Mononuclear cell (primary cell): Measurements from ENCODE around the gene C10orf105. TPM values are rescaled to one million over a fixed set of nuclear protein-coding genes. Genes with fewer than 3 reads are reported as not detected.

Experiments used
- H3K27me3 ChIP-seq: 2 replicates; pipeline ENCODE4 v1.6.0; 2011; ENCODE audit warnings: low read length, control low read depth; ENCODE audit not compliant: insufficient read depth
- H3K4me1 ChIP-seq: 2 replicates; pipeline ENCODE4 v1.5.1; 2011; ENCODE audit warnings: mild to moderate bottlenecking, low read length, control low read depth; ENCODE audit not compliant: insufficient read depth
- H3K4me3 ChIP-seq: 2 replicates; pipeline ENCODE4 v1.5.1; 2011; ENCODE audit warnings: mild to moderate bottlenecking, low read length, moderate library complexity
- H3K9me3 ChIP-seq: 2 replicates; pipeline ENCODE4 v1.5.1; 2011; ENCODE audit warnings: low read depth, mild to moderate bottlenecking, control low read depth, low read length
- total RNA-seq: library from RNA; depleted of rRNA; stranded (reverse); fragments of >200 nt; gene quantifications from one replicate; pipeline ENCODE4 v1.2.3, GENCODE V29; 2012

C10orf105 gene
- total RNA-seq, 1 donor: 0.31 TPM

GRCh38 chr10:71706216-71707121 lies 13.1 kb downstream of the C10orf105 start:
- Histone ChIP-seq H3K27me3 (no peaks in the 10 kb centered on the region), H3K4me1 (peaks cover 37% of the 10 kb centered on the region), H3K4me3 (no peak overlapping the region), H3K9me3 (no peaks in the 10 kb centered on the region)

GRCh38 chr10:71705582-71705981 lies 14.0 kb downstream of the C10orf105 start:
- no peaks in the 10 kb centered on the region for H3K9me3 ChIP-seq
- peaks cover 41% of the 10 kb centered on the region for H3K4me1 ChIP-seq
- no peak overlapping the region for H3K4me3 ChIP-seq
- no peaks in the 10 kb centered on the region for H3K27me3 ChIP-seq

DNA sequence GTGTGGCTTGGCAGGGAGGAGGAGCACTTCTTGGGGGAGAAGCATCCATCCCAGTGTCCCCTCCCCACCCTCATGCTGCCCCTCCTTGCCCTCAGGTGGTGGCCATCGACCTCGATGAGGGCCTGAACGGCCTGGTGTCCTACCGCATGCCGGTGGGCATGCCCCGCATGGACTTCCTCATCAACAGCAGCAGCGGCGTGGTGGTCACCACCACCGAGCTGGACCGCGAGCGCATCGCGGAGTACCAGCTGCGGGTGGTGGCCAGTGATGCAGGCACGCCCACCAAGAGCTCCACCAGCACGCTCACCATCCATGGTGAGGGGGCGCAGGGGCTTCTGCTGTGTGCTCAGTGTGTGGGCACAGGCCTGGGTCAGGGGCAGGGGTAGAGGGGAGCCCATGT lies 14.8 kb downstream of the C10orf105 start:
- no peak overlapping the region for H3K4me3 ChIP-seq
- peaks cover 49% of the 10 kb centered on the region for H3K4me1 ChIP-seq
- no peaks in the 10 kb centered on the region for H3K27me3 ChIP-seq
- H3K9me3 ChIP-seq: no peaks in the 10 kb centered on the region

- Histone ChIP-seq H3K4me3 (no peak overlapping the region), H3K4me1 (peaks cover 52% of the 10 kb centered on the region), H3K27me3 (no peaks in the 10 kb centered on the region), H3K9me3 (no peaks in the 10 kb centered on the region)
Observed at GRCh38 chr10:71703577-71703976, 16.0 kb downstream of the C10orf105 start.

DNA sequence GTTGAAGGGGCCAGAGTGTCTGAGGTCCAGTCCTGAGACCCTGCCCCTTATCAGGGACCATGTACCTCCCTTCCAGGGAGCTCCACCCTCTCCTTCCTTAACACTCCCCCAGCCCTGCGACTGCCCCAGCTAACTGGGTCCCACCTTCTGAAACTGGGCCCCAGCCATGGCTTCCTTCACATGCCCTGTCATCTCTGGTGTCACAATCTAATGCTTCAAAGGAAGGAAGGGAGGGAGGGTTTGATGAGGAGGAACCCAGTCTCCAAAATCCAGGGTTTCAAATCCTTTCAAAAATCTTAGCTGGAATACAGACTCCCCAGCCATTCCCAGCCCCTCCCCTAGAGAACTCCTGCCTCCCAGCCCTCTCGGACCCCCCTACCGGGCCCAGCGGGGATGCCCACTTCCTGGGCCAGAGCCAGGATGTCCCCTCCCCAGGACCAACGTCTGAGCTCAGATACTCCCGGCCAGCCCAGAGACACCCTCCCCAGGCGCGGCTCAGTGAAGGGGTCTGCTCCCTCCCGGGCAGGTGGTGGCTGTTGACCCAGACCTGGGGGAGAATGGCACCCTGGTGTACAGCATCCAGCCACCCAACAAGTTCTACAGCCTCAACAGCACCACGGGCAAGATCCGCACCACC lies 18.0 kb downstream of the C10orf105 start:
- H3K4me3 ChIP-seq: no peak overlapping the region
- H3K4me1 ChIP-seq: peaks cover 60% of the 10 kb centered on the region
- no peaks in the 10 kb centered on the region for H3K9me3 ChIP-seq
- no peaks in the 10 kb centered on the region for H3K27me3 ChIP-seq

DNA sequence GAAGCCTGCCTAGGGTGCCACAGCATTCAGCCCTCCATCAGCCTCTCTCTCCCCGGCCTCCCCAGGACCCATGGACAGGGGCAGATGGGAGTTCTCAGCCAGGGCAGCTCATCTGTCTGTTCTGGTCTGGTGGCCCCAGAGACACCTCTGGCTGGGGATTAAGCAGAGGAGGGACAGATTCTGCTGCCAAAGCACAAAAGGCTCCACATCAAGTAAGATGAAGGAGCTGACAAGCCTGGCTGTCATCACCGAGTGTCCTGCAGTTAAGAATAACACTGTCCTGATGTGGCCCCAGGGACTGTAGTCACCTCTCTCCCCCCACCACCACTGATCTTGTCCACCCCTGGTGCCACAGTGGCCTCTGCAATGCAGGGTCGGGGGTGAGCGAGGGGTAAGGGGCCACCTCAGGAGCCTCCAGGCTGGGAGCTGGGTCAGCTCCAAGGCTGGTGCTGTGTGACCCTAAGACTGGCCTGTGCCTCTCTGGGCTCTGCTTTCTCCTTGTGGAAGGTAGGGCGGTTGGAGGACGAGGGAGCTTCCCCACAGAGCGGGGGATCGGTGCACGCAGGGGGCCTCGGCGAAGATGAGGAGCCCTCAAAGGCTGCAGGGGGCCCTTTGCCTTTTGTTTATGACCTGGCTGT lies 18.7 kb downstream of the C10orf105 start:
- no peak overlapping the region for H3K4me3 ChIP-seq
- no peaks in the 10 kb centered on the region for H3K9me3 ChIP-seq
- peaks cover 68% of the 10 kb centered on the region for H3K4me1 ChIP-seq
- H3K27me3 ChIP-seq: no peaks in the 10 kb centered on the region

GRCh38 chr10:71698737-71699136 lies 20.8 kb downstream of the C10orf105 start:
- Histone ChIP-seq H3K4me3 (no peak overlapping the region), H3K4me1 (peaks cover 89% of the 10 kb centered on the region), H3K9me3 (no peaks in the 10 kb centered on the region), H3K27me3 (no peaks in the 10 kb centered on the region)

GRCh38 chr10:71697938-71698709 lies 21.5 kb downstream of the C10orf105 start:
- no peaks in the 10 kb centered on the region for H3K27me3 ChIP-seq
- no peaks in the 10 kb centered on the region for H3K9me3 ChIP-seq
- H3K4me3 ChIP-seq: no peak overlapping the region
- H3K4me1 ChIP-seq: peaks cover 95% of the 10 kb centered on the region

- Histone ChIP-seq H3K9me3 (no peaks in the 10 kb centered on the region), H3K4me3 (no peak overlapping the region), H3K27me3 (no peaks in the 10 kb centered on the region), H3K4me1 (peaks cover 90% of the 10 kb centered on the region)
Observed at GRCh38 chr10:71696628-71697326, 22.8 kb downstream of the C10orf105 start.

DNA sequence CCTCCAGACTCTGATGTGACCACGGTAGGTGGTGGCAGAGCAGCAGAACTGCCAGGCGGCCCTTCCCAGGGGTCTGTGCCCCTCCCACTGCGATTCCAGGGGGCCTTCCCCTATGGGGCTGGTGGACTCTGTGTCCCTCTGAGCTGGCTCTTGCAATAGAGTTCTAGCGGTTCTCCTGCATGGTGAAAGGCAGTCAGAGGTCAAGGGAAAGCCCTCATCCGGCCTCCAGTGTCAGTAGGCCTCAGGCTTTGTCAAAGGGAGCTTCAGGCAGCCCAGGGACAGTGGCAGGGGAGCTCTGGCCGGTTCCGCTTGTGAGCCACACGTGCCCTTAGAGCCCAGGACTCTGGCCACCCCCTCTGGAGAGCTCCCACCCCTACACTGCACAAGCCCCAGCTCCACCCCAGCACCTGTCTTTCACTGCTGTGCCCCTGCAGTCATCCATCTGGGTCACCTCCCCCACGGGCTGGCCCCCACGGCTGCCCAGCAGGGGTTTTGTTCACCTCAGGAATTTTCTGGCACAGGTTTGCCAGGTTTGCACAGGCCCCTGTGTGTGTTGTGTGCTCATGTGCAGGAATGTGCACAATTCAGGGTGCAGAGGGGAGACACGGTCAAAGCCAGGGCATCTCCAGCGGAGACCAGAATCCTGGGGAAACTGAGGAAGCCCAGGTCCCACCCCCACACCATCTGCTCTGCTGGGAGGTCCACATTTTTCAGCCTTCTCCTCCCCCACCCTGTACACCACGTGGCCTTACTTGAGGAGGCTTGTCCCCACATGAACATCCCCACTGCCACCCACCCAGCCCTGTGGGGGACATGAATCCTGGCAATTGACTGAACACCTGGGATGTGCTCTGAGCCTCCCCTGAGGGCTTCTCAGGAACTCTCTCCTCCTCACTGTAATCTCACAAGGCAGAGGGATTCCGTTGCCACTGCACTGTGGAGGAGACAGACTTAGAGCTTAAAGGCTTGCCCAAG lies 23.8 kb downstream of the C10orf105 start:
- Histone ChIP-seq H3K27me3 (no peaks in the 10 kb centered on the region), H3K9me3 (no peaks in the 10 kb centered on the region), H3K4me1 (peaks cover 80% of the 10 kb centered on the region), H3K4me3 (no peak overlapping the region)

DNA sequence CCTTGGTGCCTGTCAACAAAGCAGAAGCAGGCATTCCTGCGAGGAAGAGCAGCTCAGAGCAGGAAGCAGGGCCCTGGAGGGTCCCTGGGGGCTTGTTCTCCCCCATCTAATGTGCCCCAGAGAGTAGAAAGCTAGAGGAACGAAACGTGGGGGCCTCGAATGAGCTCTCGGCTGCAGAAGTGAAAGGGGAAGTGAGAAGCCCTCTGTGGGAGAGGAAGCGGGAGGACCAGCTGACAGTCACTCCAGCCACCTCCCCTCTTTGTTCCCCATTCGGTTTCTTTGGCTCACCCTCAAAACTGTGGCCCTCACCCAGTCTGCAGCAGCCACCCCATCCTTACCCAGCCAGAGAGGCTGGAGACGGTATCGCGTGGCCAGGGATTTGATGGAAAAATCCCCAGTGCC lies 25.0 kb downstream of the C10orf105 start:
- Histone ChIP-seq H3K4me1 (peaks cover 68% of the 10 kb centered on the region), H3K4me3 (no peak overlapping the region), H3K27me3 (no peaks in the 10 kb centered on the region), H3K9me3 (no peaks in the 10 kb centered on the region)

- peaks cover 63% of the 10 kb centered on the region for H3K4me1 ChIP-seq
- H3K27me3 ChIP-seq: no peaks in the 10 kb centered on the region
- H3K4me3 ChIP-seq: no peak overlapping the region
- no peaks in the 10 kb centered on the region for H3K9me3 ChIP-seq
Observed at GRCh38 chr10:71694039-71694501, 25.5 kb downstream of the C10orf105 start.

GRCh38 chr10:71693377-71693776 lies 26.2 kb downstream of the C10orf105 start:
- Histone ChIP-seq H3K4me3 (no peak overlapping the region), H3K27me3 (no peaks in the 10 kb centered on the region), H3K4me1 (peaks cover 56% of the 10 kb centered on the region), H3K9me3 (no peaks in the 10 kb centered on the region)
